GM04504 (cell line): Measurements from ENCODE around the gene MAST3.
"Not testable (repeated sequence)": the region's sequence is repeated elsewhere in the genome, so short reads cannot be mapped to it uniquely, and the experiment has no call there.

Source experiments
- DNase-seq: peaks from one replicate; pipeline ENCODE4 v3.0.0-alpha.2; 2012; ENCODE audit warnings: low read depth

MAST3 gene

DNA sequence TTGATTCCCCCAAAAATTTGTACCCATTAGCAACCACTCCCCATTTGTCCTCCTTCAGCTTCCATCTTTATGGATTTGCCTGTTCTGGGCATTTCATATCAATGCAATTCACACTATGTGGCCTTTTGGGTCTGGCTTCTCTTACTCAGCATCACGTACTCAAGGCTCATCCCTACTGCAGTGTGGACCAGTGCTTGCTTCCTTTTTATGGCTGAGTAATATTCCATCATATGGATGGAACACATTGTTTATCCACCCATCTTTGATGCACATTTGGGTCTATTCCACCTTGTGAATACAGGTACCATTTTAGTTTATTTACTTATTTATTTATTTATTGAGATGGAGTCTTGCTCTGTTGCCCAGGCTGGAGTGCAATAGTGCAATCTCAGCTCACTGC lies 42.9 kb downstream of the MAST3 start:
- DNase-seq: no peak

DNA sequence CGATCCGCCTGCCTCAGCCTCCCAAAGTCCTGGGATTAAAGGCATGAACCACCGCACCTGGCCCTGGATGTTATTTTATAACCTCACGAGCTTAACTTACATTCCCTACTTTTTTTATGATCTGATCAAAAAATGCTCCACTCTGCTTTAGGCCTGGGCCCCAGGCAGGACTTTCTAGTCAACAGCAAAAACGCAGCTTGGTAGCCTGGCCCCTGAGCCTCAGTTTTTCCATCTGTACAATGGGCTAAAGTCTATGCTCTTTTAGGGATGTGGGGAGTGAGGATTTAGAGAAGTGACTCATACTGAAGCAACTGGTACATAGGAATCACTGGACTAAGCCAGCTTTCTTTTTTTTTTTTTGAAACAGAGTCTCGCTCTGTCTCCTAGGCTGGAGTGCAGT lies 43.5 kb downstream of the MAST3 start:
- DNase-seq: no peak

DNA sequence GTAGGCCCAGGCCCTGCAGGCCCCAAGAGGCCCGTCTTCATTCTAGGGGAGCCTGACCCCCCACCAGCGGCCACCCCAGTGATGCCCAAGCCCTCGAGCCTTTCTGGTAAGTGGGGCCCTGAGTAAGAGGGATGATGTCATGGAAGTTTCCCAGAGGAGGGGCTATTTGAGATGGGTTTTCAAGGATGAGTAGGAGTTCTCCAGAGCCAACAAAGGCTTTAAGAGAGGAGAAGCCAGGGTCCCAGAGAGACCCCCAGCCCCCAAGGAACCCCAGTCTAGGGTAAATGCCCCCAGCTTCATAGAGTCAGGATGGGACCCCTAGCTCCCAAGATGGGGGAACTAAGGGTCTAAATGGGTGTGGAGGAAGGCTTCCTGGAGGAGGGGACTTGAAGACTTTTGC lies 46.3 kb downstream of the MAST3 start:
- DNase-seq: no peak

DNA sequence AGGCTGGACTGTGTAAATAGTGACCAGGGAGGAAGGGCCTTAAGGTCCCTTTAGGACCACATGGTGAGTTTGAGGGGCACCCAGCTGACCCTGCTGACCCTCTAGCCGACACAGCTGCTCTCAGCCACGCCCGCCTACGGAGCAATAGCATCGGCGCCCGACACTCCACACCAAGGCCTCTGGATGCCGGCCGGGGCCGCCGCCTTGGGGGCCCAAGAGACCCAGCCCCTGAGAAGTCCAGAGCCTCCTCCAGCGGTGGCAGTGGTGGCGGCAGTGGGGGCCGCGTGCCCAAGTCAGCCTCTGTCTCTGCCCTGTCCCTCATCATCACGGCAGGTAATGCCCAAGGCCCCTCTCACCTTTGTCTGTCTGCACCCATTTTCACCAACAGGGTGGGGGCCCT lies 46.8 kb downstream of the MAST3 start:
- DNase-seq: no peak

GRCh38 chr19:18144906-18145305 lies 47.3 kb downstream of the MAST3 start:
- DNase-seq: no peak

GRCh38 chr19:18145391-18145999 lies 47.9 kb downstream of the MAST3 start:
- no peak for DNase-seq

DNA sequence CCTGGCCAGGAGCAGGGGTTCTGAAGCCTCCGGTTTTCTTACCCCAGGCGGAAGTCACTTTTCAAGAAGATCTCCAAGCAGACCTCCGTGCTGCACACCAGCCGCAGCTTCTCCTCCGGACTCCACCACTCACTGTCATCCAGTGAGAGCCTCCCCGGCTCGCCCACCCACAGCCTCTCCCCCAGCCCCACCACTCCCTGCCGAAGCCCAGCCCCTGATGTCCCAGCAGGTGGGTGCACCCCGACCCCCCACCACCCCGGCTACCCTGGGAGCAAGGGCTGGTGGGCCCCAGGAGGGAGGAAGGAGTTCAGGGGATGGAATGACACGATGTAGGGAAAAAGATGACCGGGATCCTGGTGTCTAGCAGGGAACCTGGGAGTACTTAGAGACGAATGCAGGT lies 49.8 kb downstream of the MAST3 start:
- no peak for DNase-seq

GRCh38 chr19:18149596-18149975 lies 52.0 kb downstream of the MAST3 start:
- no peak for DNase-seq

GRCh38 chr19:18150776-18151624 lies 53.4 kb downstream of the MAST3 start:
- no peak for DNase-seq

DNA sequence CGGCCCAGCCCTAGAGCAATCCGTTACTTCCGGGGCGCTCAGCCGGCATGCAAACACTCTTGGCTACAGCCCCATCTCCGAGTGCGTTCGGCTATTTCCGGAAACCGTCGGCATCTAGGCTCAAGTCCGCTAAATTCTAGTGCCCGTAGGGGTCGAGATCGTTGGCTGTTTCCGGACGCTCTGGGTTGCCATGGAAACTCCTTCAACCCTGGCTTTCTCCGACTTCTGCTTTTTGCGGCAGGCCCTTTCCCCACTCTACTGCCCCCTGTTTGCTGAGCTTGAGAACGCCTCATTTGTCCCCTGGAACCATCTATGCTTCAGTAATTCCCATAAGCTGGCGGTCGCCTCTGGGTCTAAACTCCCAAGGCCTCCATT lies 54.9 kb downstream of the MAST3 start:
- DNase-seq: peak; percentile 93

GRCh38 chr19:18152817-18153555 lies 55.4 kb downstream of the MAST3 start, which contains the start of gene PIK3R2:
TSS of gene PIK3R2 (plus strand) at chr19:18153163. CDS start at chr19:18155880, 2,717 bp downstream.
- peak; percentile 98 for DNase-seq

- no peak for DNase-seq
Measured at GRCh38 chr19:18153556-18154134, 56.1 kb downstream of the MAST3 start.

GRCh38 chr19:18155095-18156087 lies 57.8 kb downstream of the MAST3 start:
- DNase-seq: no peak

- DNase-seq: no peak
Measured at GRCh38 chr19:18156268-18156667, 58.7 kb downstream of the MAST3 start.

DNA sequence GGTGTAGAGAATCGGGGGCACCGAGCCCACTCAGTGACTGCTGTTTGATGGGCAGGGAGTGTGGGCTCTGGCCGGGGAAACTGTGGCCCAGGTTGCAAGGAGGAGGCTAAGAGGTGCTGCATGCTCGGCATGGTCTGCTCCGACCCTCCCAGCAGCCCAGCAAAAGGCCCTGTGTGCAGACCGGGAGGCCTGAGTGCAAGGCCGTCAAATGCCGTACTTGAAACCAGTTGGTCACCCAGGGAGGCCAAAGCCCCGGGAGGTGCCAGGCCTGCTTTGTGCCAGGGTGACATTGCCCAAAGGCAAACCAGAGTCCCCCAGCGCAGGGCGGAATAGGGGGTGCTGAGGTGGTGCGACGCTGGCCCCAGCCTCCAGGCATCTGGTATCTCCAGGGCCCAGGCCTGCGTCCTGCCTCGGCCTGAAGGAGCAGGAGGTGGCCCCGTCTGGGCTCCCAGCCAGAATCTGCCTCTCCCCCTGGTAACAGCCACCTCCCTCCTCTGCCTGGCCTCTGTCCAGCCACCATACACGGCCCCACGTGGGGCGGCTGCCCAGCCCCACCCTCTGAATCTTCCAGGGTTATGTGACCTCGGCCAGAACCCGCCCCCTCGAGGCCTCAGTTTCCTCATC lies 59.4 kb downstream of the MAST3 start:
- DNase-seq: peak; percentile 58

GRCh38 chr19:18157465-18158063 lies 60.0 kb downstream of the MAST3 start:
- no peak for DNase-seq

DNA sequence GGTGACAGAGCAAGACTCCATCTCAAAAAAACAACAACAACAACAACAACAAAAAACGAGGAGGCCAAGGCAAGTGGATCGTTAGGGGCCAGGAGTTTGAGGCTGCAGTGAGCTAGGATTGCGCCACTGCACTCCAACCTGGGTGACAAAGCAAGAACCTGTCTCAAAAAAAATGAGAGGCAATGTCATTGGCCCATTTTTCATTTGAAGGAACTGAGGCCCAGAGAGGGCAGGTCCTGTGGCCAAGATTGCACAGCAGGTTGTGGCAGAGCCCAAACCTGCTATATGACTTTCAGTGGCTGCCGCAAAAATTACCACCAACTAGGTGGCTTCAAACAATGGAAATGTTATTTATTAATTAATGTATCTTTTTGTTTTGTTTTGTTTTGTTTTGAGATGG lies 60.9 kb downstream of the MAST3 start:
- no peak for DNase-seq

DNA sequence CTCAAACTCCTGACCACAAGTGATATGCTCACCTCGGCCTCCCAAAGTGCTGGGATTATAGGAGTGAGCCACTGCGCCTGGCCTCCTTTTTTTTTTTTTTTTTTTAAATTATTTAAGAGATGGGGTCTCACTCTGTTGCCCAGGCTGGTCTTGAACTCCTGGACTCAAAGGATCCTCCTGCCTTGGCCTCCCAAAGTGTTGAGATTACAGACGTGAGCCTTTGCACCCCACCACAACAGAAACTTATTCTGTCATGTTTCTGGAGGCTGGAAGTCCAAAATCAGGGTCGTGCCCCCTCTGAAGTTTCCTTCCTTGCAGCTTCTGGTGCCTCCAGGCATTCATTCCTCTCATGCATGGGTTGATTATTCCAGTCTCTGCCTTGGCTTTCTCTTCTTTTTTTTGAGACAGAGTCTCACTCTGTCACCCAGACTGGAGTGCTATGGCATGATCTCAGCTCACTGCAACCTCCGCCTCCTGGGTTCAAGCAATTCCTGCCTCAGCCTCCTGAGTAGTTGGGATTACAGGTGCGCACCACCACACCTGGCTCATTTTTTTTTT lies 61.6 kb downstream of the MAST3 start:
- not testable (repeated sequence) for DNase-seq

DNA sequence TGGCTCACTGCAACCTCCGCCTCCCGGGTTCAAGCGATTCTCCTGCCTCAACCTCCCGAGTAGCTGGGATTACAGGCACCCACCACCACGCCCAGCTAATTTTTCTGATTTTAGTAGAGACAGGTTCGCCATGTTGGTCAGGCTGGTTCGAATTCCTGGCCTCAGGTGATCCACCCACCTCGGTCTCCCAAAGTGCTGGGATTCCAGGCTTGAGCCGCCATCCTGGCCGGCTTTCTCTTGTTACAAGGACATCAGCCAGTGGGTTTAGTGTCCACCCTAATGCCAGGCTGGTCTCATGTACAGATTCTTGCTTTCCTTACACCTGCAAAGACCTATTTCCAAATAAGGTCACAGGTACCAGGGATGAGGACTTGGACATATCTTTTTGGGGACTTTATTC lies 62.2 kb downstream of the MAST3 start:
- no peak for DNase-seq

DNA sequence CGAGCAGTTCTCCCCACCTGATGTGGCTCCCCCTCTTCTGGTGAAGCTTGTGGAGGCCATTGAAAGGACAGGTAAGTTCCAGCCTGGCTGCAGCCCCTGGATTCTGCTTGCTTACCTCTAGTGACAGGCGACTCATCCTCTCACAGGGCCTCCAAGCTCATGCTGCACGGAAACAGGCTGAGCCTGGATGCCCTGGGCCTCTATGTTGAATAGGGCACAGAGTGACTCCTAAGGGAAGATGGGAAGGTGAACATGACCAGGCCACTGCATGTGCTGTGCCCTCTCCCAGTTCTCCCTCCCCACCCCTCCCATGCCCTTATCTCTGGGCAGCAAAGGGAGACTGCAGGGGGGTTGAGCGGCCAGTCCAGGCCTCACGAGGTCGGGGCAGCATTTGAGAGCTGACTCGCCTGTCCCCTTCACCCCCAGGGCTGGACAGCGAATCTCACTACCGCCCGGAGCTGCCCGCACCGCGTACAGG lies 63.0 kb downstream of the MAST3 start:
- DNase-seq: no peak
